Neural progenitor cell (in vitro differentiated cells): Measurements from ENCODE around the gene SCFD2. TPM values are rescaled to one million over a fixed set of nuclear protein-coding genes. Genes with fewer than 3 reads are reported as not detected.

ENCODE experiments used
- DNase-seq: peaks from one replicate; pipeline ENCODE4 v3.0.0-alpha.2; 2016; ENCODE audit warnings: low spot score
- H2AFZ ChIP-seq: fragments of 200-600 bp; sonication (generic); replicated peaks from 2 replicates; pipeline ENCODE4 v1.6.1; 2016; ENCODE audit warnings: antibody characterized with exemption
- H3F3A ChIP-seq: fragments of 200-600 bp; sonication (generic); 2 replicates; pipeline ENCODE4 v1.6.1; 2016; ENCODE audit warnings: antibody characterized with exemption, low read depth
- H3K27ac ChIP-seq: fragments of 200-600 bp; sonication (generic); 2 replicates; pipeline ENCODE4 v1.5.1; 2016; ENCODE audit warnings: mild to moderate bottlenecking
- H3K27me3 ChIP-seq: fragments of 200-600 bp; sonication (generic); 2 replicates; pipeline ENCODE4 v1.6.1; 2016; ENCODE audit warnings: mild to moderate bottlenecking, moderate library complexity
- H3K36me3 ChIP-seq: fragments of 200-600 bp; sonication (generic); 2 replicates; pipeline ENCODE4 v1.5.1; 2016
- H3K4me1 ChIP-seq: fragments of 200-600 bp; sonication (generic); 2 replicates; pipeline ENCODE4 v1.6.1; 2016; ENCODE audit warnings: mixed run types
- H3K4me2 ChIP-seq: fragments of 200-600 bp; sonication (generic); 2 replicates; pipeline ENCODE4 v1.6.1; 2016
- H3K4me3 ChIP-seq: fragments of 200-600 bp; sonication (generic); 2 replicates; pipeline ENCODE4 v1.5.1; 2016
- H3K79me2 ChIP-seq: fragments of 200-600 bp; sonication (generic); 2 replicates; pipeline ENCODE4 v1.6.1; 2016; ENCODE audit warnings: low read depth
- H3K9ac ChIP-seq: fragments of 200-600 bp; sonication (generic); 2 replicates; pipeline ENCODE4 v1.6.1; 2016
- H3K9me3 ChIP-seq: fragments of 200-600 bp; sonication (generic); 2 replicates; pipeline ENCODE4 v1.5.1; 2016; ENCODE audit warnings: low read depth
- H4K20me1 ChIP-seq: fragments of 200-600 bp; sonication (generic); 2 replicates; pipeline ENCODE4 v1.6.1; 2016; ENCODE audit warnings: low read depth
- H3K27ac Mint-ChIP-seq: 3 replicates; pipeline ENCODE4 v1.8.0; 2021; ENCODE audit warnings: mixed read lengths
- H3K27me3 Mint-ChIP-seq: 2 replicates; pipeline ENCODE4 v1.8.0; 2022; ENCODE audit warnings: low read depth, mild to moderate bottlenecking, inconsistent platforms, moderate library complexity, mixed read lengths; ENCODE audit not compliant: insufficient read depth
- H3K36me3 Mint-ChIP-seq: 3 replicates; pipeline ENCODE4 v1.8.0; 2021; ENCODE audit warnings: mixed read lengths
- H3K4me1 Mint-ChIP-seq: 3 replicates; pipeline ENCODE4 v1.8.0; 2021; ENCODE audit warnings: mixed read lengths
- H3K4me3 Mint-ChIP-seq: 3 replicates; pipeline ENCODE4 v1.8.0; 2021; ENCODE audit warnings: mild to moderate bottlenecking, moderate library complexity, mixed read lengths
- H3K9me3 Mint-ChIP-seq: 3 replicates; pipeline ENCODE4 v1.8.0; 2020; ENCODE audit warnings: mixed read lengths
- EZH2 ChIP-seq: fragments of 200-600 bp; sonication (generic); IDR thresholded peaks from 2 replicates; pipeline ENCODE4 v1.6.1; 2017; ENCODE audit warnings: antibody characterized with exemption, mild to moderate bottlenecking, moderate library complexity
- EZH2phosphoT487 ChIP-seq: fragments of 200-600 bp; sonication (generic); IDR thresholded peaks from 2 replicates; pipeline ENCODE4 v1.6.1; 2017; ENCODE audit warnings: antibody characterized with exemption
- total RNA-seq: library from RNA; depleted of rRNA; stranded (reverse); fragments of >200 nt; gene quantifications from 2 replicates; pipeline ENCODE4 v1.2.3, GENCODE V29; 2015; ENCODE audit warnings: low replicate concordance
- TF ChIP-seq, protein P1 (sequence below): fragments of 200-600 bp; sonication (generic); IDR thresholded peaks from 2 replicates; pipeline ENCODE4 v1.5.1; 2017; ENCODE audit warnings: antibody characterized with exemption, mild to moderate bottlenecking

The SCFD2 gene
- total RNA-seq, 1 donor from 2014 or later, result 4.8 TPM

DNA sequence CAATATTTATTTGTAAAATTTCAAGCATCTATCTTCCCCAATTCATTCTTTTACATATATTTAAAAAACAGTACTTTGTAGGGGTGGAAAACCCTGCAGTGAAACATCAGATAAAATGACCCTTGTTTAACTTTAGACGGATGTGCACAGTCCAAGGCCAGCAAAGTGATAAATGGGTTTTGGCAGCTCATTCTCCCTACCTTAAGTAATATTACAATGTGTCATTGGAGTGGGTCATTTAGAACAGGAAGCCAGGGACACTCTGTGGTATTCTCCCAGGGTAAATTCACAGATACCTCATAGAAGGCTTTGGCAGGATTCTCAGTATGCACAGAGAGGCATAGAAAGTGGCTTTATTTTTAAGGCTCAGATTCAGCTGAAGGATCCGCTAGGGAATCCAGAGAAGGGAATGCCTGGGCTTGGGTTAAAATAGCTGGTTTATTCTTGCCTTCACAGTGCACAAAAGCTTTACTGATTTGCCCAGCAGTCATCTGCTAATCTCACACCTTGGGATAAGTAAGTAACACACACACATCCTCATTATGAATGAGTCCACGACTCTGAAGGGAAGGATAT, 297.0 kb downstream of the SCFD2 start:
- peak; percentile 9 for DNase-seq
- H3K27ac ChIP-seq, result no peak overlapping the region
- no peaks in the 10 kb centered on the region for H3K9me3 Mint-ChIP-seq
- H3K4me3 ChIP-seq, result no peak overlapping the region
- no peaks in the 10 kb centered on the region for H3K36me3 Mint-ChIP-seq
- no peaks in the 10 kb centered on the region for H3K79me2 ChIP-seq
- H3K4me3 Mint-ChIP-seq, result no peak overlapping the region
- H3K4me1 Mint-ChIP-seq, result peaks cover 3% of the 10 kb centered on the region
- no peaks in the 10 kb centered on the region for H3K36me3 ChIP-seq
- H3K4me2 ChIP-seq, result no peak overlapping the region
- H3K9me3 ChIP-seq, result no peaks in the 10 kb centered on the region
- H3K4me1 ChIP-seq, result no peaks in the 10 kb centered on the region
- H3K9ac ChIP-seq, result no peak overlapping the region
- no peak overlapping the region for H2AFZ ChIP-seq
- H3K27me3 ChIP-seq, result no peaks in the 10 kb centered on the region
- H3F3A ChIP-seq, result no peaks in the 10 kb centered on the region
- no peaks in the 10 kb centered on the region for H3K27me3 Mint-ChIP-seq
- H4K20me1 ChIP-seq, result no peaks in the 10 kb centered on the region
- TF ChIP-seq EZH2phosphoT487, result no peak
- TF ChIP-seq, protein P1, sequence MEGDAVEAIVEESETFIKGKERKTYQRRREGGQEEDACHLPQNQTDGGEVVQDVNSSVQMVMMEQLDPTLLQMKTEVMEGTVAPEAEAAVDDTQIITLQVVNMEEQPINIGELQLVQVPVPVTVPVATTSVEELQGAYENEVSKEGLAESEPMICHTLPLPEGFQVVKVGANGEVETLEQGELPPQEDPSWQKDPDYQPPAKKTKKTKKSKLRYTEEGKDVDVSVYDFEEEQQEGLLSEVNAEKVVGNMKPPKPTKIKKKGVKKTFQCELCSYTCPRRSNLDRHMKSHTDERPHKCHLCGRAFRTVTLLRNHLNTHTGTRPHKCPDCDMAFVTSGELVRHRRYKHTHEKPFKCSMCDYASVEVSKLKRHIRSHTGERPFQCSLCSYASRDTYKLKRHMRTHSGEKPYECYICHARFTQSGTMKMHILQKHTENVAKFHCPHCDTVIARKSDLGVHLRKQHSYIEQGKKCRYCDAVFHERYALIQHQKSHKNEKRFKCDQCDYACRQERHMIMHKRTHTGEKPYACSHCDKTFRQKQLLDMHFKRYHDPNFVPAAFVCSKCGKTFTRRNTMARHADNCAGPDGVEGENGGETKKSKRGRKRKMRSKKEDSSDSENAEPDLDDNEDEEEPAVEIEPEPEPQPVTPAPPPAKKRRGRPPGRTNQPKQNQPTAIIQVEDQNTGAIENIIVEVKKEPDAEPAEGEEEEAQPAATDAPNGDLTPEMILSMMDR, result no peak
- TF ChIP-seq EZH2, result no peak
- no peak overlapping the region for H3K27ac Mint-ChIP-seq

DNA sequence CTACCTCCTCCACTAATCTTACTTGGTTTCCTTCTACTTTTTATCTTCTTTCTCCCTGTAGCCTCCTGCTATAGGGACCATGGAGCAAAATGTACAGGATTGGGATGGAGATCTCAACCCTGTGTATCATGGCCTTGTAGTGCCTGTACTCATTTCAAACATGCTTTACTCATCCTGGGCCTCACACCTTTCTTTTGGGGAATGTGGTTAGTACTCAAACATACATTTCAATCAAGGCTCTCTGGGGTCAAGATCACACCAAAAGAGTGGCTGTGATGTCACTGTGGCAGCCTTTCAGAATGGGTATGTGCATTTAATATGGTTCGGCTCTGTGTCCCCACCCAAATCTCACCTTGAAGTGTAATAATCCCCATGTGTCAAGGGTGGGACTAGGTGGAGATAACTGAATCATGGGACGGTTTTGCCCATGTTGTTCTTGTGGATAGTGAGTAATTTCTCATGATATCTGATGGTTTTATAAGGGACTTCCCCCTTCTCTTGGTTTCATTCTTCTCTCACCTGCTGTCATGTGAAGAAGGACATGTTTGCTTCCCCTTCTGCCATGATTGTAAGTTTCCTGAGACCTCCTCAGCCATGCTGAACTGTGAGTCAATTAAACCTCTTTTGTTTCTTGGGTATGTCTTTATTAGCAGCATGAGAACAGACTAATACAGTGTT, 298.6 kb downstream of the SCFD2 start:
- Histone ChIP-seq H3K27me3 (no peaks in the 10 kb centered on the region), H3K4me1 (no peaks in the 10 kb centered on the region), H3K9ac (no peak overlapping the region), H3K27ac (no peak overlapping the region), H3K79me2 (no peaks in the 10 kb centered on the region), H3K4me2 (no peak overlapping the region), H3K36me3 (no peaks in the 10 kb centered on the region), H4K20me1 (no peaks in the 10 kb centered on the region), H2AFZ (no peak overlapping the region), H3K4me3 (no peak overlapping the region), H3K9me3 (no peaks in the 10 kb centered on the region), H3F3A (no peaks in the 10 kb centered on the region)
- no peaks in the 10 kb centered on the region for H3K27me3 Mint-ChIP-seq
- TF ChIP-seq EZH2phosphoT487 (no peak), EZH2 (no peak)
- TF ChIP-seq, protein P1, result no peak
- H3K4me3 Mint-ChIP-seq, result no peak overlapping the region
- peaks cover 3% of the 10 kb centered on the region for H3K4me1 Mint-ChIP-seq
- H3K9me3 Mint-ChIP-seq, result no peaks in the 10 kb centered on the region
- no peak for DNase-seq
- H3K27ac Mint-ChIP-seq, result no peak overlapping the region
- H3K36me3 Mint-ChIP-seq, result no peaks in the 10 kb centered on the region

DNA sequence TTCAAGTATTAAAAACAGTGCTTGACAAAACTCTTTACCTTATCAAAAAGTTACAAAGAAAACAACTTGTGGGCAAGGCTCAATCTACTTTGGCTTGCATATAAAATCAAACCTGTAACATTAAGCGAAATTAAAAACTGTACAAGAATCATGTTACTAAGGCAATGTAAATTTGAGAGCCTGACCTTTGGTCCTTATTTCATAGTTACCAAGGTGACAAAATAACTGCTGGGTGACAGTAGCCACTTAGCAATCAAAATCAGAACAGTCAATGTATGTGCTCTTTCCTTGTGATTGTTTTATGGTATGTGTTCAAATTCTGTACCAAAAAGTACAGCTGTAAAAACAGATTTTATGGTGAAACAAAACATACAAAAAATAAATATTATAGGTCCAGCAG, 299.7 kb downstream of the SCFD2 start:
- Histone ChIP-seq H3K27me3 (no peaks in the 10 kb centered on the region), H3K4me3 (no peak overlapping the region), H3K4me2 (no peak overlapping the region), H3K4me1 (no peaks in the 10 kb centered on the region), H4K20me1 (no peaks in the 10 kb centered on the region), H3K79me2 (no peaks in the 10 kb centered on the region), H2AFZ (no peak overlapping the region), H3F3A (no peaks in the 10 kb centered on the region), H3K27ac (no peak overlapping the region), H3K9me3 (no peaks in the 10 kb centered on the region), H3K36me3 (no peaks in the 10 kb centered on the region), H3K9ac (no peak overlapping the region)
- no peak for TF ChIP-seq EZH2phosphoT487
- TF ChIP-seq, protein P1, result no peak
- no peak for TF ChIP-seq EZH2
- DNase-seq, result no peak
- Mint-ChIP-seq H3K27ac (no peak overlapping the region), H3K9me3 (no peaks in the 10 kb centered on the region), H3K36me3 (no peaks in the 10 kb centered on the region), H3K4me1 (peaks cover 3% of the 10 kb centered on the region), H3K4me3 (no peak overlapping the region), H3K27me3 (no peaks in the 10 kb centered on the region)
